Measurements from ENCODE around the gene MAD1L1.

MAD1L1 gene

GRCh38 chr7:2108071-2108455, 124.7 kb downstream of the MAD1L1 start:
- Histone ChIP-seq H3K79me2 (ENCODE audit: insufficient read depth, low read length) (no peaks in the 10 kb centered on the region; the same call in 1 of the 2 replicates), H3K36me3 (ENCODE audit: insufficient read depth, low read length) (peaks cover 25% of the 10 kb centered on the region), H3K4me1 (ENCODE audit: insufficient read depth, low read length) (no peaks in the 10 kb centered on the region), H3K27me3 (ENCODE audit: insufficient read depth, low read length, poor library complexity) (no peaks in the 10 kb centered on the region), H2AFZ (ENCODE audit: low read depth, low read length) (no peak overlapping the region), H3K4me3 (ENCODE audit: low read depth in 1 of 2, low read length in 2 of 2) (no peak overlapping the region), H3K4me2 (ENCODE audit: insufficient read depth, low read length) (no peak overlapping the region), H3K27ac (ENCODE audit: low read length) (no peak overlapping the region), H3K9ac (ENCODE audit: low read depth, low read length) (no peak overlapping the region), H4K20me1 (ENCODE audit: insufficient read depth, low read length) (peaks cover 41% of the 10 kb centered on the region), H3K9me3 (ENCODE audit: insufficient read depth, low read length, severe bottlenecking) (no peaks in the 10 kb centered on the region)
- TF ChIP-seq CTCF (IDR thresholded peaks at IDR 0.05; ENCODE audit: borderline replicate concordance, extremely low read depth, low read length, poor library complexity, severe bottlenecking) = no peak
- no peak for TF ChIP-seq EZH2 (IDR thresholded peaks at IDR 0.05; ENCODE audit: borderline replicate concordance, low read depth, low read length, severe bottlenecking)
- no peak for ATAC-seq (ENCODE audit: insufficient read depth, low read depth)
- DNase-seq = no peak

- Histone ChIP-seq H3K36me3 (ENCODE audit: insufficient read depth, low read length) (peaks cover 30% of the 10 kb centered on the region), H3K79me2 (ENCODE audit: insufficient read depth, low read length) (peaks cover under 1% of the 10 kb centered on the region; the same call in 1 of the 2 replicates), H2AFZ (ENCODE audit: low read depth, low read length) (no peak overlapping the region), H3K4me3 (ENCODE audit: low read depth in 1 of 2, low read length in 2 of 2) (no peak overlapping the region), H3K9ac (ENCODE audit: low read depth, low read length) (no peak overlapping the region), H4K20me1 (ENCODE audit: insufficient read depth, low read length) (peaks cover 38% of the 10 kb centered on the region), H3K4me2 (ENCODE audit: insufficient read depth, low read length) (no peak overlapping the region), H3K9me3 (ENCODE audit: insufficient read depth, low read length, severe bottlenecking) (no peaks in the 10 kb centered on the region), H3K27ac (ENCODE audit: low read length) (no peak overlapping the region), H3K27me3 (ENCODE audit: insufficient read depth, low read length, poor library complexity) (no peaks in the 10 kb centered on the region), H3K4me1 (ENCODE audit: insufficient read depth, low read length) (no peaks in the 10 kb centered on the region)
- no peak for ATAC-seq (ENCODE audit: insufficient read depth, low read depth)
- TF ChIP-seq EZH2 (IDR thresholded peaks at IDR 0.05; ENCODE audit: borderline replicate concordance, low read depth, low read length, severe bottlenecking) (no peak), CTCF (IDR thresholded peaks at IDR 0.05; ENCODE audit: borderline replicate concordance, extremely low read depth, low read length, poor library complexity, severe bottlenecking) (no peak)
- no peak for DNase-seq
These were observed 125.2 kb downstream of the MAD1L1 start for GRCh38 chr7:2107386-2108070.

GRCh38 chr7:2106924-2107323, 125.8 kb downstream of the MAD1L1 start:
- DNase-seq = no peak
- peak; percentile 33; the same call in 1 of the 3 replicates for ATAC-seq (ENCODE audit: insufficient read depth, low read depth)
- H3K4me3 ChIP-seq (ENCODE audit: low read depth in 1 of 2, low read length in 2 of 2) = no peak overlapping the region
- H3K9ac ChIP-seq (ENCODE audit: low read depth, low read length) = no peak overlapping the region
- no peaks in the 10 kb centered on the region for H3K27me3 ChIP-seq (ENCODE audit: insufficient read depth, low read length, poor library complexity)
- H3K4me2 ChIP-seq (ENCODE audit: insufficient read depth, low read length) = no peak overlapping the region
- no peak for TF ChIP-seq EZH2 (IDR thresholded peaks at IDR 0.05; ENCODE audit: borderline replicate concordance, low read depth, low read length, severe bottlenecking)
- TF ChIP-seq CTCF (IDR thresholded peaks at IDR 0.05; ENCODE audit: borderline replicate concordance, extremely low read depth, low read length, poor library complexity, severe bottlenecking) = no peak
- H2AFZ ChIP-seq (ENCODE audit: low read depth, low read length) = no peak overlapping the region
- H3K79me2 ChIP-seq (ENCODE audit: insufficient read depth, low read length) = peaks cover 4% of the 10 kb centered on the region; the same call in 1 of the 2 replicates
- H3K9me3 ChIP-seq (ENCODE audit: insufficient read depth, low read length, severe bottlenecking) = no peaks in the 10 kb centered on the region
- no peak overlapping the region for H3K27ac ChIP-seq (ENCODE audit: low read length)
- peaks cover 35% of the 10 kb centered on the region for H4K20me1 ChIP-seq (ENCODE audit: insufficient read depth, low read length)
- no peaks in the 10 kb centered on the region for H3K4me1 ChIP-seq (ENCODE audit: insufficient read depth, low read length)
- peaks cover 30% of the 10 kb centered on the region for H3K36me3 ChIP-seq (ENCODE audit: insufficient read depth, low read length)

Measured in DND-41 (cell line).